HEK293 (cell line): ENCODE measurements around the gene VDR.

Experiments
- BCL11A ChIP-seq: fragments of 450-650 bp; formaldehyde crosslinking; IDR thresholded peaks from 2 replicates; pipeline ENCODE4 v1.5.1; 2016; ENCODE audit warnings: low read depth, missing biosample characterization, missing genetic modification characterization
- BCL11B ChIP-seq: fragments of 450-650 bp; formaldehyde crosslinking; IDR thresholded peaks from 2 replicates; pipeline ENCODE4 v1.5.1; 2016; ENCODE audit warnings: low read depth, missing biosample characterization, missing genetic modification characterization
- GLI4 ChIP-seq: fragments of 450-650 bp; formaldehyde crosslinking; IDR thresholded peaks from 2 replicates; pipeline ENCODE4 v1.5.1; 2016; ENCODE audit warnings: missing biosample characterization, missing genetic modification characterization
- TCF7L2 ChIP-seq: IDR thresholded peaks from 2 replicates; pipeline ENCODE4 v1.6.1; 2011; ENCODE audit warnings: low read depth, mild to moderate bottlenecking, inconsistent platforms, low read length, moderate library complexity, borderline replicate concordance
- ZFP3 ChIP-seq: fragments of 450-650 bp; formaldehyde crosslinking; IDR thresholded peaks from 2 replicates; pipeline ENCODE4 v1.5.1; 2016; ENCODE audit warnings: low read depth, missing biosample characterization, missing genetic modification characterization
- ZFP41 ChIP-seq: fragments of 450-650 bp; formaldehyde crosslinking; IDR thresholded peaks from 2 replicates; pipeline ENCODE4 v1.5.1; 2016; ENCODE audit warnings: missing biosample characterization, missing genetic modification characterization, borderline replicate concordance
- ZNF248 ChIP-seq: fragments of 450-650 bp; formaldehyde crosslinking; IDR thresholded peaks from 2 replicates; pipeline ENCODE4 v1.5.1; 2017; ENCODE audit warnings: missing biosample characterization, missing genetic modification characterization
- ZNF747 ChIP-seq: fragments of 450-650 bp; formaldehyde crosslinking; IDR thresholded peaks from 2 replicates; pipeline ENCODE4 v1.5.1; 2016; ENCODE audit warnings: missing biosample characterization, missing genetic modification characterization
- TF ChIP-seq, protein P1 (sequence below): fragments of 450-650 bp; formaldehyde crosslinking; IDR thresholded peaks from 2 replicates; pipeline ENCODE4 v1.5.1; 2016; ENCODE audit warnings: missing biosample characterization, missing genetic modification characterization
- TF ChIP-seq, protein P2 (sequence below): fragments of 450-650 bp; formaldehyde crosslinking; IDR thresholded peaks from 2 replicates; pipeline ENCODE4 v1.5.1; 2016; ENCODE audit warnings: missing biosample characterization, missing genetic modification characterization
- TF ChIP-seq, protein P3 (sequence below): sonication (generic); formaldehyde crosslinking; IDR thresholded peaks from 2 replicates; pipeline ENCODE4 v1.8.1; 2022; ENCODE audit warnings: mild to moderate bottlenecking, moderate library complexity, missing genetic modification reagents

DNA sequence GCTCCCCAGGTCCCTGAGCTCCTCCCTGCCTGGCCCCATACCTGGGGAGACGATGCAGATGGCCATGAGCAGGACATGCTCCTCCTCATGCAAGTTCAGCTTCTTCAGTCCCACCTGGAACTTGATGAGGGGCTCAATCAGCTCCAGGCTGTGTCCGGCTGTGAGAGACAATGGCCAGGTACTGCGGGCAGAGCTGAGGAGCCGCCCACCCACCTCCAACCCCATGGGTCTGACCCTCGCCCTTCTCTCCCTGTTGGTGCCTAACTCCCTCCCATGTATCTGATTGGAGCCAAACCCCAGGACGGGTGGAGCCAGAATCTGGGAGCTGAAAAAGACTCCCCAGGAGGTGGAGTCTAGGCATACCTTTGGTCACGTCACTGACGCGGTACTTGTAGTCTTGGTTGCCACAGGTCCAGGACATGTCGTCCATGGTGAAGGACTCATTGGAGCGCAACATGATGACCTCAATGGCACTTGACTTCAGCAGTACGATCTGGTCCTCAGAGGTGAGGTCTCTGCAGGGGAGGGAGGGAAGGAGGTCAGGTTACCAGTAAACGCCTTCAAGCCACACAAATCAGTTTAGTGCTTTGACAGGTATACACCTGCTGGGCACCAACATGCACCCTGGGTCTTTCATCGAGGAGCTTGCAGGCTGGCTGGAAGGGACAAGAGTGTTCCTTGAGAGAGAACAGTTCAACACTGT lies 58.3 kb downstream of the VDR start:
- TF ChIP-seq, protein P1, sequence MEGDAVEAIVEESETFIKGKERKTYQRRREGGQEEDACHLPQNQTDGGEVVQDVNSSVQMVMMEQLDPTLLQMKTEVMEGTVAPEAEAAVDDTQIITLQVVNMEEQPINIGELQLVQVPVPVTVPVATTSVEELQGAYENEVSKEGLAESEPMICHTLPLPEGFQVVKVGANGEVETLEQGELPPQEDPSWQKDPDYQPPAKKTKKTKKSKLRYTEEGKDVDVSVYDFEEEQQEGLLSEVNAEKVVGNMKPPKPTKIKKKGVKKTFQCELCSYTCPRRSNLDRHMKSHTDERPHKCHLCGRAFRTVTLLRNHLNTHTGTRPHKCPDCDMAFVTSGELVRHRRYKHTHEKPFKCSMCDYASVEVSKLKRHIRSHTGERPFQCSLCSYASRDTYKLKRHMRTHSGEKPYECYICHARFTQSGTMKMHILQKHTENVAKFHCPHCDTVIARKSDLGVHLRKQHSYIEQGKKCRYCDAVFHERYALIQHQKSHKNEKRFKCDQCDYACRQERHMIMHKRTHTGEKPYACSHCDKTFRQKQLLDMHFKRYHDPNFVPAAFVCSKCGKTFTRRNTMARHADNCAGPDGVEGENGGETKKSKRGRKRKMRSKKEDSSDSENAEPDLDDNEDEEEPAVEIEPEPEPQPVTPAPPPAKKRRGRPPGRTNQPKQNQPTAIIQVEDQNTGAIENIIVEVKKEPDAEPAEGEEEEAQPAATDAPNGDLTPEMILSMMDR (tag by site-specific recombination): no peak
- TF ChIP-seq BCL11A (no peak), TCF7L2 (no peak), ZNF747 (tag by site-specific recombination) (no peak), BCL11B (tag by site-specific recombination) (no peak), ZNF248 (no peak), ZFP41 (tag by site-specific recombination) (no peak), ZFP3 (tag by site-specific recombination) (no peak), GLI4 (tag by site-specific recombination) (no peak)
- TF ChIP-seq, protein P2, sequence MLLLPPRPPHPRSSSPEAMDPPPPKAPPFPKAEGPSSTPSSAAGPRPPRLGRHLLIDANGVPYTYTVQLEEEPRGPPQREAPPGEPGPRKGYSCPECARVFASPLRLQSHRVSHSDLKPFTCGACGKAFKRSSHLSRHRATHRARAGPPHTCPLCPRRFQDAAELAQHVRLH (tag by site-specific recombination): no peak
- TF ChIP-seq, protein P3, sequence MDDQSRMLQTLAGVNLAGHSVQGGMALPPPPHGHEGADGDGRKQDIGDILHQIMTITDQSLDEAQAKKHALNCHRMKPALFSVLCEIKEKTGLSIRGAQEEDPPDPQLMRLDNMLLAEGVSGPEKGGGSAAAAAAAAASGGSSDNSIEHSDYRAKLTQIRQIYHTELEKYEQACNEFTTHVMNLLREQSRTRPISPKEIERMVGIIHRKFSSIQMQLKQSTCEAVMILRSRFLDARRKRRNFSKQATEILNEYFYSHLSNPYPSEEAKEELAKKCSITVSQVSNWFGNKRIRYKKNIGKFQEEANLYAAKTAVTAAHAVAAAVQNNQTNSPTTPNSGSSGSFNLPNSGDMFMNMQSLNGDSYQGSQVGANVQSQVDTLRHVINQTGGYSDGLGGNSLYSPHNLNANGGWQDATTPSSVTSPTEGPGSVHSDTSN (CRISPR knock-in tag): no peak
